ENCODE data around the gene ZIC4.

- TF ChIP-seq POLR2A (IDR thresholded peaks at IDR 0.05; ENCODE audit: low read length) (no peak), GATA1 (IDR thresholded peaks at IDR 0.05; ENCODE audit: low read depth, low read length) (no peak)
These were observed 7.5 kb upstream of the ZIC4 start for GRCh38 chr3:147413686-147414389.
